Measurements from ENCODE around the gene KRTAP5-3.
"Not testable (repeated sequence)": the region's sequence is repeated elsewhere in the genome, so short reads cannot be mapped to it uniquely, and the experiment has no call there.

KRTAP5-3 gene

DNA sequence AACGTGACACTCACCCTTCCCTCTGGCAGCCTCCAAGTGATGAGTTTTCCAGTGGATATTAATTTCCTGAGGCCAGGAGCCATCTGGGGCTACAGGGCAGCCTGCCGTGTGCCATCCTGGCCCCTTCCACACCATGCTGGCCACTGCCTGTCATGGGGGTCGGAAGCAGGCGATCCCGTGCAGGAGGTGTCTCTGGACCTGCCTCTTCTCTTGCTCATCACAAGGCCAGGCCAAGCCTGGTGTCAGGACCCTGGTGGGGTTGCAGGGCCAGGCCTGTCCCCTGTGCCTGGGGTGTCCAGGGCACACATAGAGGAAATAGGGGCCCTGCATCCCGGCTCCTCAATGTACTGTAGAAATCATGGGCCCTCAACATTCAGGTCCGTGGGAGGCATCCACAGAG lies 3.6 kb downstream of the KRTAP5-3 start:
- DNase-seq (ENCODE audit: low read depth), result no peak
- TF ChIP-seq MYC (IDR thresholded peaks at IDR 0.05; ENCODE audit: low read depth, low read length) (no peak), MAX (IDR thresholded peaks at IDR 0.05; ENCODE audit: low read depth, low read length) (no peak), POLR2A (IDR thresholded peaks at IDR 0.05; ENCODE audit: extremely low read depth, insufficient read length) (no peak)
- TF ChIP-seq, protein P1, sequence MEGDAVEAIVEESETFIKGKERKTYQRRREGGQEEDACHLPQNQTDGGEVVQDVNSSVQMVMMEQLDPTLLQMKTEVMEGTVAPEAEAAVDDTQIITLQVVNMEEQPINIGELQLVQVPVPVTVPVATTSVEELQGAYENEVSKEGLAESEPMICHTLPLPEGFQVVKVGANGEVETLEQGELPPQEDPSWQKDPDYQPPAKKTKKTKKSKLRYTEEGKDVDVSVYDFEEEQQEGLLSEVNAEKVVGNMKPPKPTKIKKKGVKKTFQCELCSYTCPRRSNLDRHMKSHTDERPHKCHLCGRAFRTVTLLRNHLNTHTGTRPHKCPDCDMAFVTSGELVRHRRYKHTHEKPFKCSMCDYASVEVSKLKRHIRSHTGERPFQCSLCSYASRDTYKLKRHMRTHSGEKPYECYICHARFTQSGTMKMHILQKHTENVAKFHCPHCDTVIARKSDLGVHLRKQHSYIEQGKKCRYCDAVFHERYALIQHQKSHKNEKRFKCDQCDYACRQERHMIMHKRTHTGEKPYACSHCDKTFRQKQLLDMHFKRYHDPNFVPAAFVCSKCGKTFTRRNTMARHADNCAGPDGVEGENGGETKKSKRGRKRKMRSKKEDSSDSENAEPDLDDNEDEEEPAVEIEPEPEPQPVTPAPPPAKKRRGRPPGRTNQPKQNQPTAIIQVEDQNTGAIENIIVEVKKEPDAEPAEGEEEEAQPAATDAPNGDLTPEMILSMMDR (IDR thresholded peaks at IDR 0.05; ENCODE audit: low read depth, low read length), result no peak
- H3K4me3 ChIP-seq (ENCODE audit: low read depth, low read length), result no peak overlapping the region

DNA sequence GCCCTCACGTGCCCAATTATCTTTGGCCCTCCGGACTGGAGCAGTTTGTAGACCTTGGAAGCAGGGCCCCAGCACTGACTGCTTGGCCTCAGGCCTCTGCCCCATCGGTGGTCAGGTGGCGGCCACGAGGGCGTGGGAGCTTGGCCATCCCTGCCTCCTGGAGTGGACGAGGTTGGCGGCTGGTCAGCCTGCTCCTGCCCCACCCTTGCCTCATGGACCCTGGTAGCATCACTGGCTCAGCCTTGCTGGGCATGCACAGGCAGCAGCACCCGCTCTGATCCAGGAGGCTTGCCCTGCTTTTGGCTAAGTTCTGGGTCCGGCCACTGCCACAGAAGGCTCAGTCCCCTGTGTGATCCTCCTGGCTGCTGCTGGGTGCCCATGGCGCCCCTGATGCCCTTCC lies 4.1 kb downstream of the KRTAP5-3 start:
- TF ChIP-seq MAX (IDR thresholded peaks at IDR 0.05; ENCODE audit: low read depth, low read length) (no peak), MYC (IDR thresholded peaks at IDR 0.05; ENCODE audit: low read depth, low read length) (no peak), POLR2A (IDR thresholded peaks at IDR 0.05; ENCODE audit: extremely low read depth, insufficient read length) (no peak)
- TF ChIP-seq, protein P1 (IDR thresholded peaks at IDR 0.05; ENCODE audit: low read depth, low read length), result no peak
- DNase-seq (ENCODE audit: low read depth), result no peak
- no peak overlapping the region for H3K4me3 ChIP-seq (ENCODE audit: low read depth, low read length)

DNA sequence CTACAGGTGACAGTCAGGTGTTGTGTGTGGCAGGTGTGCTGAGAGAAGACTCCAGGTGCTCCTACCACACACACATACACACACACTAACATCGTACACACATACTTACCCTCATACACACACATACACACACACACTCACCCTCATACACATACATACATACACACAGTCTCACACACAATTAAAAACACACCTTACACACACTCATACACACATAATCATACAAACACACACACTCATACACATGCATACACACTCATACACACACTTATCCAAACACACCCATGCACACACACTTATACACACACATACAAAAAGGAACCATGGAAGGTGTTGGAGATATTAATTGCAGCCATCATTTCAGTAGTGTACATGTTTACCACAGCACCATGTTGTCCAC lies 4.6 kb downstream of the KRTAP5-3 start:
- no peak overlapping the region for H3K4me3 ChIP-seq (ENCODE audit: low read depth, low read length)
- DNase-seq (ENCODE audit: low read depth), result no peak
- TF ChIP-seq MAX (IDR thresholded peaks at IDR 0.05; ENCODE audit: low read depth, low read length), result no peak
- TF ChIP-seq MYC (IDR thresholded peaks at IDR 0.05; ENCODE audit: low read depth, low read length), result no peak
- TF ChIP-seq POLR2A (IDR thresholded peaks at IDR 0.05; ENCODE audit: extremely low read depth, insufficient read length), result no peak
- TF ChIP-seq, protein P1 (IDR thresholded peaks at IDR 0.05; ENCODE audit: low read depth, low read length), result no peak

- H3K4me3 ChIP-seq (ENCODE audit: low read depth, low read length); DNase-seq (ENCODE audit: low read depth): not testable (repeated sequence)
Measured at GRCh38 chr11:1601663-1602062, 6.6 kb downstream of the KRTAP5-3 start.

DNA sequence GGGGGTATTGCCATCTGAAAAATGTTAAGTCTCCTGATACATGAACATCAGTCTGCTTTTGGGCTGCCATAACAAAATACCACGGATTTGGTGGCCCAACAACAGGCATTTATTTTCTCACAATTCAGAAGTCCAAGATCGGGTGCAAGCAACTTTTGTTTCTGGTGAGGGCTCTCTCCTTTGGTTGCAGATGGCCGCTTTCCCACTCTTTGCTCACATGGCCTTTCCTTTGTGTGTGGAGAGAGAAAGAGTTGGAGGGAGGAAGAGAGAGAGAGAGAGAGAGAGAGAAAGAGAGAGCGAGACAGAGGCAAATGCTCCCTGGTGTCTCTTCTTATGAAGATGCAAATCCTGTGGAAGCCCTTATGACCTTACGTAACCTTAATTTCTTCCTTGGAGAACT lies 7.6 kb downstream of the KRTAP5-3 start:
- TF ChIP-seq POLR2A (IDR thresholded peaks at IDR 0.05; ENCODE audit: extremely low read depth, insufficient read length), result no peak
- TF ChIP-seq MYC (IDR thresholded peaks at IDR 0.05; ENCODE audit: low read depth, low read length), result no peak
- TF ChIP-seq, protein P1 (IDR thresholded peaks at IDR 0.05; ENCODE audit: low read depth, low read length), result no peak
- no peak for TF ChIP-seq MAX (IDR thresholded peaks at IDR 0.05; ENCODE audit: low read depth, low read length)

DNA sequence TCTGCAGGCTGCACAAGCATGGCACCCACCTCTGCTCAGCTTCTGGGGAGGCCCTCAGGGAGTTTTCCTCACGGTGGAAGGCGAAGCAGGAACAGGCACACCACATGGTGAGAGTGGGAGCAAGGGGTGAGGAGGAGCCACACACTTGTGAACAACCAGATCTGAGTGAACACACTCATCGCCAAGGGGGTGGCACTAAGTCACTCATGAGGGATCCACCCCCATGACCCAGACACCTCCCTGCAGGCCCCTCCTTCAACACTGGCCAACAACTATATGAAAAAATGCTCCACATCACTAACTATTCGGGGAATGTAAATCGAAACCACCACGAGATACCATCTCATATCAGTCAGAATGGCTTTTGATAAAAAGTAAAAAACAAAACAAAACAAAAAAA lies 9.4 kb downstream of the KRTAP5-3 start:
- no peak overlapping the region for H3K4me3 ChIP-seq (ENCODE audit: low read depth, low read length)
- DNase-seq (ENCODE audit: low read depth), result no peak
- TF ChIP-seq, protein P1 (IDR thresholded peaks at IDR 0.05; ENCODE audit: low read depth, low read length), result no peak
- TF ChIP-seq POLR2A (IDR thresholded peaks at IDR 0.05; ENCODE audit: extremely low read depth, insufficient read length), result no peak
- no peak for TF ChIP-seq MAX (IDR thresholded peaks at IDR 0.05; ENCODE audit: low read depth, low read length)
- TF ChIP-seq MYC (IDR thresholded peaks at IDR 0.05; ENCODE audit: low read depth, low read length), result no peak

More for the DNA sequence above, 7.6 kb downstream of the KRTAP5-3 start:
- H3K4me3 ChIP-seq (ENCODE audit: low read depth, low read length), result no peak overlapping the region
- DNase-seq (ENCODE audit: low read depth), result no peak

- not testable (repeated sequence) for DNase-seq (ENCODE audit: low read depth); H3K4me3 ChIP-seq (ENCODE audit: low read depth, low read length)
Measured at GRCh38 chr11:1598406-1598805, 9.9 kb downstream of the KRTAP5-3 start.
